Esophagus squamous epithelium (tissue), 5 donors: ENCODE data around the gene C11orf97. TPM values are rescaled to one million over a fixed set of nuclear protein-coding genes. Genes with fewer than 3 reads are reported as not detected.

Experiments used
- DNase-seq: peaks from one replicate; lab custom pipeline; 2025; lab: John Stamatoyannopoulos, UW
- H3K27ac ChIP-seq, 4 donors: fragments of 200-600 bp; sonication (generic); one replicate each; pipeline ENCODE4 v1.5.1; 2016 to 2019; ENCODE audit warnings: mild to moderate bottlenecking in 1 of 4
- H3K27me3 ChIP-seq, 4 donors: fragments of 200-600 bp; sonication (generic); 1 replicate in 3 of 4; 2 replicates in 1 of 4; pipeline versions ENCODE4 v1.5.1 to v1.6.0; 2017 to 2021; ENCODE audit warnings: antibody characterized with exemption in 1 of 4
- H3K36me3 ChIP-seq, 3 donors: fragments of 200-600 bp; sonication (generic); one replicate each; pipeline ENCODE4 v1.5.1; 2016 to 2019
- H3K4me1 ChIP-seq, 3 donors: fragments of 200-600 bp; sonication (generic); one replicate each; pipeline ENCODE4 v1.5.1; 2017 to 2019
- H3K4me3 ChIP-seq, 4 donors: fragments of 200-600 bp; sonication (generic); 1 replicate in 3 of 4; 2 replicates in 1 of 4; pipeline ENCODE4 v1.5.1; 2016 to 2019; ENCODE audit warnings: mild to moderate bottlenecking in 2 of 4, moderate library complexity in 1 of 4
- H3K9me3 ChIP-seq, 3 donors: fragments of 200-600 bp; sonication (generic); one replicate each; pipeline ENCODE4 v1.5.1; 2016 to 2019
- CTCF ChIP-seq, 6 experiments: fragments of 450-650 bp in 4 of 6; fragments of 200-600 bp in 2 of 6; sonication (generic) in 2 of 6; IDR thresholded peaks; one replicate each; pipeline ENCODE4 v1.5.1; 2016 to 2019; ENCODE audit warnings: antibody characterized with exemption in 6 of 6, mild to moderate bottlenecking in 4 of 6, moderate library complexity in 4 of 6
- POLR2A ChIP-seq, 4 donors: fragments of 450-650 bp; IDR thresholded peaks; one replicate each; pipeline ENCODE4 v1.6.1; 2017; ENCODE audit warnings: antibody characterized with exemption in 4 of 4, mild to moderate bottlenecking in 4 of 4, moderate library complexity in 3 of 4
- WGBS, 2 donors: methylation state at CpG; one replicate each; pipeline ENCODE4 v1.1.5; 2018; 5-methylcytosine and 5-hydroxymethylcytosine counted together
- intact Hi-C: fragments of 100-400 bp; cut with DNase I; formaldehyde crosslinking; loops from one replicate; pipeline ENCODE4 v1.15.0; 2022
- total RNA-seq, 4 donors: library from RNA; depleted of rRNA; stranded (reverse); fragments of >200 nt; gene quantifications; one replicate each; pipeline ENCODE4 v1.1.0, GENCODE V29; 2016
- donor health status: DM: yes; HTN: yes; CAD: no.

C11orf97 gene
- total RNA-seq, 4 donors from 2014 or later: not detected

GRCh38 chr11:94539420-94539819, 27.2 kb downstream of the C11orf97 start:
- Histone ChIP-seq H3K27me3 (no peaks in the 10 kb centered on the region), H3K9me3 (no peaks in the 10 kb centered on the region), H3K27ac (peak overlapping the region in 3 of 4 donors; percentile 32 to 76 (median 72)), H3K4me3 (no peak overlapping the region), H3K4me1 (peaks cover 0 to 52% (median 8%) of the 10 kb centered on the region in 3 donors), H3K36me3 (no peaks in the 10 kb centered on the region)
- intact Hi-C loops: no loop called here
- TF ChIP-seq POLR2A (IDR thresholded peaks at IDR 0.05): no peak
- TF ChIP-seq CTCF (IDR thresholded peaks at IDR 0.05): no peak
- no peak for DNase-seq
- WGBS, 2 donors: 18 to 21% methylated on average over 1 of the region's 1 CpG

- peaks cover 23 to 80% (median 39%) of the 10 kb centered on the region in 3 donors for H3K4me1 ChIP-seq
- H3K27ac ChIP-seq: peak within 1 kb of the TSS; percentile 85 to 98 (median 91)
- no peaks in the 10 kb centered on the region for H3K36me3 ChIP-seq
- peak; percentile 30 for DNase-seq
- H3K9me3 ChIP-seq: no peaks in the 10 kb centered on the region
- intact Hi-C loops: no loop called here
- 1 to 2% methylated on average over 13 to 27 of the region's 109 CpGs for WGBS, 2 donors
- no peak for TF ChIP-seq CTCF (IDR thresholded peaks at IDR 0.05)
- TF ChIP-seq POLR2A (IDR thresholded peaks at IDR 0.05): peak in 2 of 4 donors; percentile 60 to 66
- H3K4me3 ChIP-seq: peak within 1 kb of the TSS; percentile 55 to 88 (median 72)
- no peaks in the 10 kb centered on the region for H3K27me3 ChIP-seq
Observed at GRCh38 chr11:94543695-94544645, 31.7 kb downstream of the C11orf97 start, which contains the start of gene FUT4. FUT4 (plus strand) TSS chr11:94543921; CDS start chr11:94544134, 213 bp downstream.

GRCh38 chr11:94544646-94545263, 32.5 kb downstream of the C11orf97 start:
- intact Hi-C loops: no loop called here
- DNase-seq: no peak
- Histone ChIP-seq H3K36me3 (no peaks in the 10 kb centered on the region), H3K9me3 (no peaks in the 10 kb centered on the region), H3K27ac (peak overlapping the region; percentile 85 to 98 (median 91)), H3K4me1 (peaks cover 23 to 77% (median 40%) of the 10 kb centered on the region in 3 donors), H3K27me3 (no peaks in the 10 kb centered on the region), H3K4me3 (peak overlapping the region; percentile 55 to 88 (median 72))
- WGBS, 2 donors: 31% methylated on average over 17 of the region's 59 CpGs; no CpG with 5 or more reads in 1 of the 2 donors
- TF ChIP-seq CTCF (IDR thresholded peaks at IDR 0.05) (no peak), POLR2A (IDR thresholded peaks at IDR 0.05) (no peak)

- Histone ChIP-seq H3K36me3 (no peaks in the 10 kb centered on the region), H3K27me3 (no peaks in the 10 kb centered on the region), H3K4me3 (peak overlapping the region; percentile 55 to 88 (median 72)), H3K27ac (peak overlapping the region; percentile 85 to 98 (median 91)), H3K4me1 (peaks cover 23 to 70% (median 40%) of the 10 kb centered on the region in 3 donors), H3K9me3 (no peaks in the 10 kb centered on the region)
- TF ChIP-seq POLR2A (IDR thresholded peaks at IDR 0.05) (no peak), CTCF (IDR thresholded peaks at IDR 0.05) (no peak)
- no peak for DNase-seq
- 74 to 86% methylated on average over 16 to 30 of the region's 54 CpGs for WGBS, 2 donors
- intact Hi-C loops: no loop called here
Observed at GRCh38 chr11:94545264-94546161, 33.3 kb downstream of the C11orf97 start.
